A549 (cell line): ENCODE measurements around the gene GATM. TPM values are rescaled to one million over a fixed set of nuclear protein-coding genes. Genes with fewer than 3 reads are reported as not detected.

Experiments used
- ATAC-seq, 2 experiments: fragments of 200-7000 bp in 1 of 2; fragments of >200 bp in 1 of 2; cut with Nextera tagmentation in 1 of 2; cut with Tn5 transposase in 1 of 2; 3 replicates each; pipeline versions ENCODE4 v1.8.0 to v1.9.1; 2018 to 2020; ENCODE audit warnings: mild to moderate bottlenecking in 1 of 2, moderate library complexity in 1 of 2
- CTCF ChIA-PET: fragments of 300-600 bp; sonication (Branson Sonifier 250); formaldehyde crosslinking; extraction: SDS; loops from one replicate; lab custom pipeline; 2021; ENCODE audit warnings: antibody characterized with exemption, inconsistent platforms; lab: Yijun Ruan, JAX
- POLR2A ChIA-PET: fragments of 350-600 bp; formaldehyde crosslinking; extraction: SDS; loops from one replicate; lab custom pipeline; 2021; ENCODE audit warnings: antibody characterized with exemption, inconsistent platforms; lab: Yijun Ruan, JAX
- DNase-seq, 2 experiments: peaks; one replicate each; pipeline versions ENCODE4 v3.0.0 to v3.0.0-alpha.2; 2011 to 2016; ENCODE audit warnings: low read depth in 1 of 2, low spot score in 1 of 2
- FAIRE-seq: peaks from 2 replicates; lab custom pipeline; 2011; peaks lifted over from hg19 to GRCh38; lab: Jason Lieb, UNC
- H3K27ac ChIP-seq, 2 experiments: fragments of >200 bp; sonication (Bioruptor Twin); formaldehyde crosslinking; 3 replicates each; pipeline ENCODE4 v1.5.1; 2016 to 2017
- H3K4me1 ChIP-seq: fragments of >200 bp; sonication (Bioruptor Twin); formaldehyde crosslinking; 3 replicates; pipeline ENCODE4 v1.6.1; 2016
- H3K4me2 ChIP-seq: fragments of >200 bp; sonication (Bioruptor Twin); formaldehyde crosslinking; 3 replicates; pipeline ENCODE4 v1.6.1; 2016
- H3K4me3 ChIP-seq: fragments of >200 bp; sonication (Bioruptor Twin); formaldehyde crosslinking; 3 replicates; pipeline ENCODE4 v1.5.1; 2016
- H3K9me3 ChIP-seq: fragments of >200 bp; sonication (Bioruptor Twin); formaldehyde crosslinking; 3 replicates; pipeline ENCODE4 v1.6.1; 2016
- BHLHE40 ChIP-seq: IDR thresholded peaks from 2 replicates; pipeline ENCODE4 v1.6.1; 2012; ENCODE audit warnings: low read depth, low read length, inconsistent platforms
- CHD4 ChIP-seq: fragments of 200-600 bp; sonication (generic); IDR thresholded peaks from 2 replicates; pipeline ENCODE4 v1.6.1; 2016; ENCODE audit warnings: antibody characterized with exemption, mild to moderate bottlenecking, borderline replicate concordance
- EHF ChIP-seq: fragments of 250-450 bp; sonication (Bioruptor Pico); IDR thresholded peaks from 2 replicates; pipeline ENCODE4 v1.5.0; 2020; ENCODE audit warnings: mild to moderate bottlenecking
- ESRRA ChIP-seq: fragments of 150-350 bp; IDR thresholded peaks from 2 replicates; pipeline ENCODE4 v1.6.1; 2014; ENCODE audit warnings: mild to moderate bottlenecking, low read length, borderline replicate concordance
- FOSB ChIP-seq: fragments of 250-450 bp; sonication (Bioruptor Pico); IDR thresholded peaks from 2 replicates; pipeline ENCODE4 v1.5.0; 2020; ENCODE audit warnings: mild to moderate bottlenecking, moderate library complexity
- GATA3 ChIP-seq: IDR thresholded peaks from 2 replicates; pipeline ENCODE4 v1.6.1; 2012; ENCODE audit warnings: borderline replicate concordance
- HDAC2 ChIP-seq: fragments of 200-600 bp; sonication (generic); IDR thresholded peaks from 2 replicates; pipeline ENCODE4 v1.6.1; 2016
- HOXB5 ChIP-seq: fragments of 250-450 bp; sonication (Bioruptor Pico); IDR thresholded peaks from 2 replicates; pipeline ENCODE4 v1.5.0; 2020; ENCODE audit warnings: mild to moderate bottlenecking, moderate library complexity
- JUNB ChIP-seq: fragments of >200 bp; sonication (Bioruptor Twin); formaldehyde crosslinking; IDR thresholded peaks from 2 replicates; pipeline ENCODE4 v1.6.1; 2016
- MAFK ChIP-seq: fragments of 450-650 bp; IDR thresholded peaks from 2 replicates; pipeline ENCODE4 v1.6.1; 2014; ENCODE audit not compliant: partially characterized antibody
- NPAS2 ChIP-seq: fragments of 250-450 bp; sonication (Bioruptor Pico); IDR thresholded peaks from 2 replicates; pipeline ENCODE4 v1.8.0; 2022; ENCODE audit warnings: mild to moderate bottlenecking, moderate library complexity, borderline replicate concordance
- NR3C1 ChIP-seq: fragments of >200 bp; sonication (Bioruptor Twin); formaldehyde crosslinking; IDR thresholded peaks from 3 replicates; pipeline ENCODE4 v1.6.1; 2017
- PHF8 ChIP-seq: fragments of 200-600 bp; sonication (generic); IDR thresholded peaks from 2 replicates; pipeline ENCODE4 v1.6.1; 2016; ENCODE audit warnings: low read depth, mild to moderate bottlenecking, antibody characterized with exemption, moderate library complexity, borderline replicate concordance
- POLR2AphosphoS2 ChIP-seq: conservative IDR thresholded peaks from 2 replicates; pipeline ENCODE4 v1.6.1; 2012; ENCODE audit warnings: low read length, improper control_type of control experiment, inconsistent platforms
- RARB ChIP-seq: fragments of 250-450 bp; sonication (Bioruptor Pico); IDR thresholded peaks from 2 replicates; pipeline ENCODE4 v1.8.0; 2021; ENCODE audit warnings: mild to moderate bottlenecking, moderate library complexity
- RCOR1 ChIP-seq: fragments of 150-350 bp; IDR thresholded peaks from 2 replicates; pipeline ENCODE4 v1.6.1; 2014; ENCODE audit warnings: antibody characterized with exemption, low read length, low read depth
- RFX5 ChIP-seq: fragments of 450-650 bp; IDR thresholded peaks from 2 replicates; pipeline ENCODE4 v1.7.1; 2014; ENCODE audit warnings: antibody characterized with exemption, mild to moderate bottlenecking, moderate library complexity
- RNF2 ChIP-seq: fragments of 200-600 bp; sonication (generic); IDR thresholded peaks from 2 replicates; pipeline ENCODE4 v1.6.1; 2016; ENCODE audit warnings: low read depth, mild to moderate bottlenecking, antibody characterized with exemption, moderate library complexity, borderline replicate concordance
- TFCP2L1 ChIP-seq: fragments of 250-450 bp; sonication (Bioruptor Pico); IDR thresholded peaks from 2 replicates; pipeline ENCODE4 v1.5.0; 2021; ENCODE audit warnings: mild to moderate bottlenecking
- TP53 ChIP-seq: fragments of 250-450 bp; sonication (Bioruptor Pico); IDR thresholded peaks from 2 replicates; pipeline ENCODE4 v1.5.0; 2021; ENCODE audit warnings: mild to moderate bottlenecking, moderate library complexity
- ZFP36 ChIP-seq: fragments of 450-650 bp; IDR thresholded peaks from 2 replicates; pipeline ENCODE4 v1.6.1; 2014; ENCODE audit warnings: borderline replicate concordance; ENCODE audit not compliant: partially characterized antibody
- ZNF302 ChIP-seq: fragments of 250-450 bp; sonication (Bioruptor Pico); IDR thresholded peaks from 2 replicates; pipeline ENCODE4 v1.9.0; 2021; ENCODE audit warnings: inconsistent platforms, mild to moderate bottlenecking, moderate library complexity
- WGBS: methylation state at CpG from one replicate; pipeline ENCODE4 v1.1.6; 2017; ENCODE audit errors: missing lambda C conversion rate; 5-methylcytosine and 5-hydroxymethylcytosine counted together
- polyA plus RNA-seq, 4 experiments: library from polyadenylated mRNA; depleted of rRNA in 3 of 4; stranded (reverse); fragments of >200 nt; fragmentation: RNase III in 1 of 4; extraction: RNeasy Plus Mini Kit Qiagen cat#74134 plus additional on column Dnase treatment in 1 of 4; gene quantifications; 2 replicates in 3 of 4; 3 replicates in 1 of 4; pipeline ENCODE4 v1.2.3, GENCODE V29; 2011 to 2017
- TF ChIP-seq, protein P1 (sequence below): fragments of 250-450 bp; sonication (Bioruptor Pico); IDR thresholded peaks from 2 replicates; pipeline ENCODE4 v1.5.0; 2020; ENCODE audit warnings: low read depth, mild to moderate bottlenecking, moderate library complexity
- TF ChIP-seq, protein P2 (sequence below): fragments of >200 bp; sonication (Bioruptor Twin); formaldehyde crosslinking; IDR thresholded peaks from 3 replicates; pipeline ENCODE4 v1.5.1; 2016

Gene GATM
- polyA plus RNA-seq, 2 of the 4 experiments (the other 2 are of a cell fraction) = 4.0 to 6.5 TPM

DNA sequence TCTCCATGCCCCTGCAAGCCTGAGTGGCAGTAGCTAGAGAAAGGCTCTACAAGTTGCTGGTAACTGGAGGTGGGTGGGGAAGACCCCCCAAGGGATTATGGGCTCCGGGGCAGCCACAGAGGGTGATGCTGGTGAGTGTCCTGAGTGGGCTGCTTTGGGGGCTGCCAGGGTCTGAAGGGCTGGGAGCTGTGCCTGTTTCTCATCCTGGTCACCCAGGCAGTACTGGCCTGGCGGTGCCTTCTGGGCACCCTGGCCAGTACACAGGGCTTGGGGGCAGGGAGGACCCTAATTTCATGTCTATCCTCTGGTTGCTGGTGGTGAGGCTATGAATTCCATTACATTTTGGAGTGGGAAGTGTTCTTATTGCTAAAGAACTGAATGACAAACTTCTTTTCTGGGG lies 46.1 kb upstream of the GATM start:
- no peaks in the 10 kb centered on the region for H3K4me1 ChIP-seq
- CTCF ChIA-PET = interaction anchor here (1.0 to 4.3 kb wide), 3 partner anchors 22 to 33 kb away, joined by 3 to 35 read pairs (median 4); a partner anchor contains a TSS
- no peak overlapping the region for H3K27ac ChIP-seq
- H3K4me3 ChIP-seq = no peak overlapping the region
- ATAC-seq = no peak
- 90% methylated on average over 2 of the region's 2 CpGs for WGBS
- H3K4me2 ChIP-seq = no peak overlapping the region
- no peak for FAIRE-seq
- H3K9me3 ChIP-seq = no peaks in the 10 kb centered on the region
- POLR2A ChIA-PET = no interaction called here
- TF ChIP-seq ZNF302 = no peak
- no peak for TF ChIP-seq HOXB5 (CRISPR knock-in tag)
- TF ChIP-seq BHLHE40 = no peak
- TF ChIP-seq TP53 (CRISPR knock-in tag) = no peak
- TF ChIP-seq ESRRA = no peak
- TF ChIP-seq RCOR1 = no peak
- TF ChIP-seq JUNB = no peak
- no peak for TF ChIP-seq RNF2
- TF ChIP-seq, protein P1, sequence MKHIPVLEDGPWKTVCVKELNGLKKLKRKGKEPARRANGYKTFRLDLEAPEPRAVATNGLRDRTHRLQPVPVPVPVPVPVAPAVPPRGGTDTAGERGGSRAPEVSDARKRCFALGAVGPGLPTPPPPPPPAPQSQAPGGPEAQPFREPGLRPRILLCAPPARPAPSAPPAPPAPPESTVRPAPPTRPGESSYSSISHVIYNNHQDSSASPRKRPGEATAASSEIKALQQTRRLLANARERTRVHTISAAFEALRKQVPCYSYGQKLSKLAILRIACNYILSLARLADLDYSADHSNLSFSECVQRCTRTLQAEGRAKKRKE (CRISPR knock-in tag) = no peak
- TF ChIP-seq FOSB = no peak
- no peak for TF ChIP-seq NR3C1
- no peak for TF ChIP-seq HDAC2
- no peak for TF ChIP-seq GATA3
- TF ChIP-seq, protein P2, sequence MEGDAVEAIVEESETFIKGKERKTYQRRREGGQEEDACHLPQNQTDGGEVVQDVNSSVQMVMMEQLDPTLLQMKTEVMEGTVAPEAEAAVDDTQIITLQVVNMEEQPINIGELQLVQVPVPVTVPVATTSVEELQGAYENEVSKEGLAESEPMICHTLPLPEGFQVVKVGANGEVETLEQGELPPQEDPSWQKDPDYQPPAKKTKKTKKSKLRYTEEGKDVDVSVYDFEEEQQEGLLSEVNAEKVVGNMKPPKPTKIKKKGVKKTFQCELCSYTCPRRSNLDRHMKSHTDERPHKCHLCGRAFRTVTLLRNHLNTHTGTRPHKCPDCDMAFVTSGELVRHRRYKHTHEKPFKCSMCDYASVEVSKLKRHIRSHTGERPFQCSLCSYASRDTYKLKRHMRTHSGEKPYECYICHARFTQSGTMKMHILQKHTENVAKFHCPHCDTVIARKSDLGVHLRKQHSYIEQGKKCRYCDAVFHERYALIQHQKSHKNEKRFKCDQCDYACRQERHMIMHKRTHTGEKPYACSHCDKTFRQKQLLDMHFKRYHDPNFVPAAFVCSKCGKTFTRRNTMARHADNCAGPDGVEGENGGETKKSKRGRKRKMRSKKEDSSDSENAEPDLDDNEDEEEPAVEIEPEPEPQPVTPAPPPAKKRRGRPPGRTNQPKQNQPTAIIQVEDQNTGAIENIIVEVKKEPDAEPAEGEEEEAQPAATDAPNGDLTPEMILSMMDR = no peak
- TF ChIP-seq PHF8 = no peak
- TF ChIP-seq POLR2AphosphoS2 = no peak
- TF ChIP-seq MAFK = no peak
- DNase-seq = no peak

DNA sequence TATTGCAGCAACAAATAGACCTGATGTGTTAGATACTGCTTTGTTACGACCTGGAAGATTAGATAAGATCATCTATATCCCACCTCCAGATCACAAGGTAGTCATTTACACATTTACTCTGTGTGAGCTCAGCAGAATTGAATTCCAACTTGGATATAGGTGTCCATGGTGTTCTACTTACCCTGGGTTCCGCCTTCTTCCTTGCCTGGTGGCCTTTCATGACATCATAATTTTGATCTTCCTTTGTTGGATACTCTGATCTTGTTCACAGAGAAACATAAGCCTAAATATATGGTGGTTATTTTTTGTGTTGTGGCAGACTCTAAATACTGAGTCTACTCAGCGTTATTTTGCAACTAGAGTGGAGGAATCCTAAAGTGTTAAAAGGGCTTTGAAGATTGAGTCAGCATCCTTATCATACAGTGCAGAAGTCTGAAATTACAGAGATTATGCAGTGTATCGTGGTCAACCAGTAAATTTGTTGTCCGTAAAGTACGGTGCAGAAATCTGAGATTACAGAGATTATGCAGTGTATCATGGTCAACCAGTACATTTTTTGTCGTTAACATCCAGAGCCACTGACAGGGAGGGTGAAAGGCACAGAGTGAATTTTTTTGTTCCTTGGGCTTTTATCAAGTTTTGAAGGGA lies 39.1 kb upstream of the GATM start:
- WGBS = 90% methylated on average over 7 of the region's 7 CpGs
- FAIRE-seq = no peak
- Histone ChIP-seq H3K4me1 (no peaks in the 10 kb centered on the region), H3K4me3 (no peak overlapping the region), H3K9me3 (no peaks in the 10 kb centered on the region), H3K27ac (no peak overlapping the region), H3K4me2 (no peak overlapping the region)
- no peak for DNase-seq
- no peak for TF ChIP-seq ZFP36
- TF ChIP-seq RFX5 = no peak
- no peak for TF ChIP-seq ZNF302
- no peak for TF ChIP-seq NPAS2 (CRISPR knock-in tag)
- TF ChIP-seq, protein P1 (CRISPR knock-in tag) = no peak
- no peak for TF ChIP-seq TFCP2L1 (CRISPR knock-in tag)
- TF ChIP-seq RARB (CRISPR knock-in tag) = no peak
- no peak for TF ChIP-seq EHF (CRISPR knock-in tag)
- TF ChIP-seq CHD4 = no peak
- POLR2A ChIA-PET = no interaction called here
- CTCF ChIA-PET = interaction anchor here (0.6 to 1.0 kb wide), 3 partner anchors 12 to 147 kb away, joined by 3 read pairs; no protein-coding TSS in a partner anchor
- no peak for ATAC-seq
